HepG2 (cell line): ENCODE results near the gene FFAR2.

Experiments
- CENPX ChIP-seq: sonication (generic); formaldehyde crosslinking; IDR thresholded peaks from 2 replicates; pipeline ENCODE4 v1.9.0; 2021; ENCODE audit warnings: mild to moderate bottlenecking, missing genetic modification reagents, moderate library complexity
- CTCF ChIP-seq: sonication (generic); formaldehyde crosslinking; IDR thresholded peaks from 2 replicates; pipeline ENCODE4 v1.5.0; 2020; ENCODE audit warnings: mild to moderate bottlenecking, missing genetic modification reagents, moderate library complexity
- POLR2A ChIP-seq, 2 experiments: IDR thresholded peaks; 2 replicates each; pipeline ENCODE4 v1.6.1; 2011; ENCODE audit warnings: low read depth in 2 of 2, low read length in 2 of 2, mild to moderate bottlenecking in 1 of 2, moderate library complexity in 1 of 2; ENCODE audit not compliant: insufficient read depth in 1 of 2
- ZUFSP ChIP-seq: sonication (generic); formaldehyde crosslinking; IDR thresholded peaks from 2 replicates; pipeline ENCODE4 v1.9.0; 2021; ENCODE audit warnings: missing genetic modification reagents, mild to moderate bottlenecking, borderline replicate concordance
- TF ChIP-seq, protein P1 (sequence below): sonication (generic); formaldehyde crosslinking; conservative IDR thresholded peaks from 2 replicates; pipeline ENCODE4 v1.5.0; 2020; ENCODE audit warnings: missing genetic modification reagents

DNA sequence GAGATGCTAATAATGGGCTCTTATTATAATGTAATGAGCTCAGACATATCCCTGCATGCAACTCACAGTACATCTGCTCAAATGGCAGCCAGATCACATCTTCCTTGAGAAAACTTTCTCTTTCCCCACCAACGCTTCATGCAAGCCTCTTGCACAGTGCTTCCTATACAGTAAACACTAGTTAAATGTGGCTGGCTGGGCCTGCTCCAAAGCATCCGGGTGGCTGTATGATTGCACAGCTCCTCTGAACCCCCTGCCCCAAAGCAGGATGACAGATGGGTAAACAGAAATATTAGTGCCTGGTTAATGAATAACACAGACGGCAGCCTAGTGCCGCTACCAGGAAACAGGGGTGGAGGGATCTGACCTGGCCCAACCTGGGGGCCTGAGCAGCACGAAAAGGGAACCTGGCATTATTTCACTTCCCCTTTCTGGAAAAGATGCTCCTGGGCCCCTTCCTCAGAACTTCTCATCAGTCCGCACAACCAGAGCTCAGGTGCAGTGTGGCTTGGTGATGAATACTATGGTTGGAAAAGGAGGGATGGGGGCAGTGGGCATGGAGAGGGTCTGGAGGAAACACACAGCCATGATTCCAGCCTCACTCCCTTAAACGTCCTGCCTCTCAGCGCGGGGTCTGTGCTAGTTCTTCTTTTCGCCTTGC lies 10.8 kb downstream of the FFAR2 start:
- TF ChIP-seq, protein P1, sequence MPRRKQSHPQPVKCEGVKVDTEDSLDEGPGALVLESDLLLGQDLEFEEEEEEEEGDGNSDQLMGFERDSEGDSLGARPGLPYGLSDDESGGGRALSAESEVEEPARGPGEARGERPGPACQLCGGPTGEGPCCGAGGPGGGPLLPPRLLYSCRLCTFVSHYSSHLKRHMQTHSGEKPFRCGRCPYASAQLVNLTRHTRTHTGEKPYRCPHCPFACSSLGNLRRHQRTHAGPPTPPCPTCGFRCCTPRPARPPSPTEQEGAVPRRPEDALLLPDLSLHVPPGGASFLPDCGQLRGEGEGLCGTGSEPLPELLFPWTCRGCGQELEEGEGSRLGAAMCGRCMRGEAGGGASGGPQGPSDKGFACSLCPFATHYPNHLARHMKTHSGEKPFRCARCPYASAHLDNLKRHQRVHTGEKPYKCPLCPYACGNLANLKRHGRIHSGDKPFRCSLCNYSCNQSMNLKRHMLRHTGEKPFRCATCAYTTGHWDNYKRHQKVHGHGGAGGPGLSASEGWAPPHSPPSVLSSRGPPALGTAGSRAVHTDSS, result no peak
- TF ChIP-seq CENPX (CRISPR knock-in tag) (no peak), POLR2A (IDR thresholded peaks at IDR 0.05; ENCODE audit: insufficient read depth in 1 of 2, low read depth in 2 of 2, low read length in 2 of 2) (peak; percentile 15 to 51; a peak in 2 of 4 replicates), ZUFSP (CRISPR knock-in tag) (no peak), CTCF (no peak)
